SHP77 (cell line): ENCODE measurements around the gene GATA6.
"Not testable (repeated sequence)": the region's sequence is repeated elsewhere in the genome, so short reads cannot be mapped to it uniquely, and the experiment has no call there.

Source experiments
- DNase-seq, 2 experiments: peaks; one replicate each; lab custom pipeline; 2025; lab: John Stamatoyannopoulos, UW

Gene GATA6

GRCh38 chr18:22204996-22205395, 35.6 kb downstream of the GATA6 start:
- DNase-seq: no peak

DNA sequence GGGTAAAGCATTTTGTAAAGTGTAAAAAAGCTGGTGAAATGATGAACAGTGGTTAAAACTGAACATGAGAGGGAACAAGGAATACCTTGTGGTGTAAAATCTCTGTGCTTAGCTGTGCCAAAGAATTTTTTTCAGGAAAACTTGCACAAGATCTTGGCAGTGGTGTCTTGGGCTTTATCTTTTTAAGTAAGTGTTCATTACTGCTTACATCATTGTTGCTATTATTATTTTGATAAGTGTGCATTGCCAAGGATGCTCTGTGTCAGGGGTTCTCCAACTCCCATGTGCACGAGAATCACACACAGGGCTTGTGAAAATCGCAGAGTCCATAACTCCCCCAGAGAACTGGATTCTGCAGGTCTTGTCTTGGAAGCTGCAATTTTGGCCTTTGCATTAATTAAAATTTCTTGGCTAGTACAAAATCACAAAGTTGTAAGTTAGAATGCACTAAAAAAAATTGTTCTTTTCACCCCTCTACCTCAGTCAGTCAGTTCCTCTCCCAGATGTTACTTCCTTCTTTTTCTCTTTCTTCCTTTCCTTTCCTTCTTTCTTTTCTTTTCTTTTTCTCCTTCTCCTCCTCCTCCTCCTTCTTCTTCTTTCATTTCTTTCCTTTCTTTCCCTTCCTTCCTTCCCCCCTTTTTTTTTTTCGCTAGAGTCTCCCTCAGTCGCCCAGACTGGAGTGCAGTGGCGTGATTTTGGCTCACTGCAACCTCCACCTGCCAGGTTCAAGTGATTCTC, 37.8 kb downstream of the GATA6 start:
- DNase-seq: no peak

GRCh38 chr18:22210311-22210754, 40.9 kb downstream of the GATA6 start:
- DNase-seq: no peak

DNA sequence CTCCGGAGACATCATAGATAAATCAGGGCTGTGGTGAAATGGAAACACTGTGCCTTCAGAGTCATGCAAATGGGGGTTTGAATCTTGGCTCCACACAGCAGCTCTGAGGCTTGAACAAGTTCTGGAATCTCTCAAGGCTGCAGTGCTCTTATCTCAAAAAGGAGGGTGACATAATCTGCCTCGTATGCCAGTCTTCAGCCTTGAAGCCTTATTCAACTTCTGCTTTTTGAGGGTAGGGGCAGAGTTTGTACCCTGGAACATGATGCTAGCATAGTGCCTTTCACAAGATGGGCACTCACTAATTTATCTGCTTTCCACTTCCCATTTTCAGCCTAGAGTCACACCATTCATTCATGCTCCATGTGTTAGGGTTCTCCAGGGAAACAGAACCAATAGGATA, 42.3 kb downstream of the GATA6 start:
- DNase-seq: no peak

- DNase-seq: no peak
These were observed 44.1 kb downstream of the GATA6 start for GRCh38 chr18:22213333-22213973.

DNA sequence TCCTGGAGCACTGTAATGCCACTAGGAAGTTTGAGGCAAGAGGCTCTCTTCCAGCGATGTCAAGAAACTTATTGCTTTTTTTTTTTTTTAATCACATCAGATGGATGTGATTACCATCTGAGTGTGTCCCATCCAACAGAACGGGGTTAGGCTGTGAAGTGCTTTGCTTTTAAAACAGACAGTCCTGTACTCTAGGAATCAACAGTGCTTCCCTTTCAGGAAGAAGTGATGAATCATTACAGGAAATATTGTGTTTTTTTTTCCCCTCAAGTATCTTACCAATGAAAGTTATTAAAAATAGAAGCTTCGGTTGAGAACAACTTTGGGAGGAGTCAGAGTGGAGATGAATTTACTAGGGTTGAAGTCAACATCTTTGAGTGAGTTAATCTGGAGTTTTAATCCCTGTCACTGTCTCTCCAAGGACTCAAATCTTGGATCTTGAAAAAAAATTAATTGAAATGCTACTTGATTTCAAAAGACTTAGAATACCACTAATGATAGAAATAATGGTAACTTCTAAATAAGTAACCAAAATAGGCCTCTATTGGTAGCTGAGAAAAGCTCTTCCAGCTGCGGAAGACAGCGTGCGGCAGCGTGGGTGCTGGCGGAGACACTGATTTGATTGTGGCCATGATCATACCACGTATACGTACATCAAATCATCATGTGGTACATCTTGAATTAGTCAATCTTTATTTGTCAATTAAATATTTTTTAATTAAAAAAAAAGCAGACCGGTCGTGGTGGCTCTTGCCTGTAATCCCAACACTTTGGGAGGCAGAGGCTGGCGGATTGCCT, 45.5 kb downstream of the GATA6 start:
- DNase-seq: no peak

DNA sequence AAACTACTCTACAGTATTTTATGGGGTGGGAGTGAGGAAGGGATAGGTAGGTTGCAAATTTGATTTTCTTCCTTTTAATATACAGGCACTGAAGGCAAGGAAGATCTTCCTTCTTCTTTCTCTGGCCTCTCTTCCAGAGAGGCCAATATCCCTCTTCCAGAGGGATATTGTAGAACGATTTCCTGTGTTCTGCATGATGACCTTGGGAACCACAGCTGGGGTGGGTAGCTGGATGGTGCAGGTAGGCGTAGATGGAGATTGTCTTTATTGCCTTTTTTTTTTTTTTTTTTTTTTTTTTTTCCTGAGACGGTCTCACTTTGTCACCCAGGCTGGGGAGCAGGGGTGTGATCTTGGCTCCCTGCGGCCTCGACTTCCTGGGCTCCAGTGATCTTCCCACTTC, 49.4 kb downstream of the GATA6 start:
- no peak for DNase-seq

- no peak for DNase-seq
These were observed 50.4 kb downstream of the GATA6 start for GRCh38 chr18:22219568-22220355.

DNA sequence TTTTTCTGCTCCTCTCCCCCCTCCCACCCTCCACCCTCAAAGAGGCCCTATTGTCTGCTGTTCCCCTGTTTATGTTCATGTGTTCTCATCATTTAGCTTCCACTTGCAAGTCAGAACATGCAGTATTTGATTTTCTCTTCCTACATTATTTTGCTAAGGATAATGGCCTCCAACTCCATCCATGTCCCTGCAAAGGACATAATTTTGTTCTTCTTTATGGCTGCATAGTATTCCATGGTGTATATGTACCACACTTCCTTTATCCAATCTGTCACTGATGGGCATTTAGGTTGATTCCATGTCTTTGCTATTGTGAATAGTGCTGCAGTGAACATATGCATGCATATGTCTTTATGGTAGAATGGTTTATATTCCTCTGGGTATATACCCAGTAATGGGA, 51.2 kb downstream of the GATA6 start:
- not testable (repeated sequence) for DNase-seq

GRCh38 chr18:22221350-22221749, 52.0 kb downstream of the GATA6 start:
- DNase-seq: no peak

DNA sequence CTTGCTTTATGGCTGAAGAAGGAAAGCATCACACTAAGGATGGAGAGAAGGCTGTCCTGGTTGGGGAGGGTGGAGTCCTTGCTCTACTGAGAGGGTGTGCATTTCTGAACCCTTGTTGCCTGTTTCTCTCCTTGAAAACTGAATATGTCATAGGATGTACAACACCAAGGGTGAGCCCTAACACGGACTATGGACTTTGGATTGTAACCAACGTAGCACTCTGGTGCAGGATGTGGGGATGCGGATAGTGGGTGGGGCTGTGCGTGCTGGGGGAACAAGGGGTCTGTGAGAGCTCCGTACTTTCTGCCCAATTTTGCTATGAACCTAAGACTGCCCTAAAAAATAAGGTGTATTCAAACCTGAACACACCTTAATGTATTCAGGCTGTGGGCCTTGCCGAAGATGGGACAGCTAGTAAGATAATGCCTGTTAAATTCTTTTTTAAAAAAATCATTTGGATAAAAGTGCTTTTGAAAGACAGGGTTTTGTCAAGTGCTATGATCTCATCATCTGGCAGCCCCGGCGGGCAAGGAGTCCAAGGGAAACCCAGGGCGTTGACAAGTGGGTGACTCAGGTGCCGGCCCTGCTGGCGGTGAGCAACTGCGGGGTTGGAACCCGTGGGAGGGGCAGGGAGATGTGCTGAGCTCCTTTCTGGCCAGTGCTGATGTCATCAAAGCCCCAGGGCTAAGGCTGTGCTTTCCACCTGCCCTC, 54.0 kb downstream of the GATA6 start:
- DNase-seq: peak in 1 of 2 experiments; percentile 60

DNA sequence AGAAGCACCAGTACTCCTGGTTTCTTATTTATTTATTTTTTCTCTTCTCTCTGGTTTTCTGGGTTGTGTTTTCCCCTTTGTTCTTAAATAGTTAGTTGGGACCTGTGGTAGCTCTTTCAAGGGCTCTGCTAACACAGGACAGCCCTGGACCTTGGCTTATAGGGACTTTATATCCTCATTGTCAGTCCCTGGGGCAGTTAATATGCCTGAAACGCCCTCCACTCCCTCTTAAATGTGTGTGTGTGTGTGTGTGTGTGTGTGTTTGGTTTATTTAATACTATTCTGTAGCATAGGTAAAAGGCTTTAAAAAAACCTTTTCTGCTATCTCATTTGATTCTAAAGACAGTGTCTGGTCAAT, 54.6 kb downstream of the GATA6 start:
- no peak for DNase-seq

- DNase-seq: no peak
These were observed 55.0 kb downstream of the GATA6 start for GRCh38 chr18:22224339-22224738.

DNA sequence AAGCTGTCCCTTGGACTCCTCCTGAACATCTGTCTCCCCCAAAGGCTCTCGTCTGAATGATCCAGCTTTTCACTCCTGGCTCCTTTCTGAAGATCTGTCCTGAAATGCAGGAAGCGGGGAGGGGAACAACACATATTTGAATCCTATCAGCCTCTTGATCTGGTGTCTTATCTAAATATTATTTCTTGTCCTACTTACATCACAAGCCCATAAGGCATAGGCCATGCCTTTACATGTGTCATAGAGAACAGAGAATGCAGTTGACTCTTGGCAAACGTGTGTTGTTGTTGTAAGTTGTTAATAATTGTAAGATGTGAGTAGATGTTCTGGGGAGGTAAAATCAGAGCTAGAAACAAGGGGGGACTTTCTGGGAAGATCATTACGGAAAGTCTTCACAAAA, 57.4 kb downstream of the GATA6 start:
- no peak for DNase-seq

- DNase-seq: no peak
These were observed 59.6 kb downstream of the GATA6 start for GRCh38 chr18:22228976-22229375.

- no peak for DNase-seq
These were observed 60.2 kb downstream of the GATA6 start for GRCh38 chr18:22229456-22230124.

DNA sequence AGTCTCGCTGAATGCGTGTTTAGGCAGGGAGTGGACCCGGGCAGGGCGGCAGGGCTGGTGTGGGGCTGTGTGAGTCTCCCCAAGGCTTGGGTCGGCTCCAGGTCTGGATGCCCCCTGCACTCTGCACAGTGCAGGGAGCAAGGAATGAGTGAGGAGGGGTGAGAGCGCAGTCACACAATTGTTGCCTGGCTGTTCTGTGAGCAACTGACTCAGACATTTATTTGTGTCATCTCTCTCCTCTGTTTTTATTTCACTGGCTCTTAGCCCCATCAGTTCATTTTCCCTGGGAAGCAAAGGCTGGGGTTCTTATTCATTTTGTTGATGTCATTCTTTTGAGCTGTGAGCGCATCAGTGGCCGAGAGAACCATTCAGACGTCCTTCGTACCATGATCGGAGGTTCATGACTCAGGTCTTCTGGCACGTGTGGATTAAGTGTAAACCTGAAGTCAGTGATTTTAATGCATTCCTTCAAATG, 61.1 kb downstream of the GATA6 start:
- DNase-seq: no peak

- DNase-seq: no peak
These were observed 63.9 kb downstream of the GATA6 start for GRCh38 chr18:22233266-22233665.

DNA sequence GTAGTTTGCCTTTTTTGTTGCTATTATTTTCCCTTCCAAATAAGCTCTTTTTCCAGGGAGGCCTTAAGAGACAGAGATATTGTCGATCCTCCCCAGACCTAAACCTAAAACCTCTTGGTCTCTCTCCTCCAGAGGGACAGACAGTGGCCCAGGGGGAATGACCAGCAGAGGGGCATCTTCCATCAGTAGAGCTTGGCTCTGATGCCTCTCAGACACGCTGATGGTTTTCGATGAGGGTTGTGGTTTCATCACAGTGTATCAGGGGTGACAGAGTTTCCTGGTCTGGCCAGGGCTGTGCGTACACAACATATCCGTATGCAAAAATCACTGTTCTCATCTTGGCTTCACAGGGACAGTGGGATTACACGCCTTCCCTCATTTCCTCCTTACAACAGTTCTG, 68.6 kb downstream of the GATA6 start:
- DNase-seq: no peak

DNA sequence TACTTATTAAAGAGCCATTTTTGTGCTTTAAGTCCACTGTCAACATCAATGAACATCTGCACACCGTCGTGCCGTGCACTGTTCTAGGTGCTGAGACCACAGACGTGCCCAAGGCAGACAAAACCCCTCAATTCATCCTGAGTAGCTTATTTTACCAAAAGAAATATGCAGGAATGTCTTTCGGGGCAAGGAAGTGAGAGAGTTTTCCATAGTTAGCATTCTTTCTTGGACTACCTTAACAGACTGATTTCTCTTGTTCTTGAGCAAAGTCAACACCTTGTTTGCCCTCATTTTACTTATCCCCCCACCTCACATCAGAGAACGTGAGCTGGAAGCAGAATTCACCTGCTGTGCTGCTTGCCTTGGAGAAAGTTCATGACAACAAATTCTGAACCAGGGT, 69.3 kb downstream of the GATA6 start:
- DNase-seq: no peak

GRCh38 chr18:22241921-22242361, 72.6 kb downstream of the GATA6 start:
- DNase-seq: no peak
